Measurements from ENCODE around the gene GABRB3.

The GABRB3 gene

GRCh38 chr15:26634319-26634718 lies 138.5 kb downstream of the GABRB3 start:
- Histone ChIP-seq H3K4me2 (ENCODE audit: low read length) (no peak overlapping the region), H3K79me2 (no peaks in the 10 kb centered on the region), H3K36me3 (ENCODE audit: control insufficient read depth, insufficient read depth, low read length) (no peaks in the 10 kb centered on the region), H3K9me3 (ENCODE audit: control insufficient read depth, low read length) (no peaks in the 10 kb centered on the region), H3K27ac (no peak overlapping the region), H3K9ac (no peak overlapping the region), H3K27me3 (ENCODE audit: control insufficient read depth, insufficient read depth, low read length) (no peaks in the 10 kb centered on the region), H3K4me1 (no peaks in the 10 kb centered on the region), H3K4me3 (ENCODE audit: low read depth, low read length) (no peak overlapping the region), H2AFZ (no peak overlapping the region)
- TF ChIP-seq CTCF (IDR thresholded peaks at IDR 0.05) = no peak

GRCh38 chr15:26632500-26632899 lies 140.4 kb downstream of the GABRB3 start:
- H3K9me3 ChIP-seq (ENCODE audit: control insufficient read depth, low read length) = no peaks in the 10 kb centered on the region

GRCh38 chr15:26631894-26632293 lies 141.0 kb downstream of the GABRB3 start:
- Histone ChIP-seq H3K4me2 (ENCODE audit: low read length) (no peak overlapping the region), H3K27me3 (ENCODE audit: control insufficient read depth, insufficient read depth, low read length) (no peaks in the 10 kb centered on the region), H3K9ac (no peak overlapping the region), H3K9me3 (ENCODE audit: control insufficient read depth, low read length) (no peaks in the 10 kb centered on the region), H3K36me3 (ENCODE audit: control insufficient read depth, insufficient read depth, low read length) (no peaks in the 10 kb centered on the region), H3K27ac (no peak overlapping the region), H3K79me2 (no peaks in the 10 kb centered on the region), H3K4me1 (no peaks in the 10 kb centered on the region), H3K4me3 (ENCODE audit: low read depth, low read length) (no peak overlapping the region), H2AFZ (no peak overlapping the region)
- no peak for TF ChIP-seq CTCF (IDR thresholded peaks at IDR 0.05)

More at GRCh38 chr15:26632500-26632899, 140.4 kb downstream of the GABRB3 start:
- no peaks in the 10 kb centered on the region for H3K27me3 ChIP-seq (ENCODE audit: control insufficient read depth, insufficient read depth, low read length)
- no peaks in the 10 kb centered on the region for H3K36me3 ChIP-seq (ENCODE audit: control insufficient read depth, insufficient read depth, low read length)
- no peak overlapping the region for H3K9ac ChIP-seq
- H3K4me2 ChIP-seq (ENCODE audit: low read length) = no peak overlapping the region
- TF ChIP-seq CTCF (IDR thresholded peaks at IDR 0.05) = no peak
- no peak overlapping the region for H3K27ac ChIP-seq
- H3K4me1 ChIP-seq = no peaks in the 10 kb centered on the region
- no peak overlapping the region for H2AFZ ChIP-seq
- H3K4me3 ChIP-seq (ENCODE audit: low read depth, low read length) = no peak overlapping the region
- no peaks in the 10 kb centered on the region for H3K79me2 ChIP-seq

GRCh38 chr15:26630857-26631256 lies 142.0 kb downstream of the GABRB3 start:
- Histone ChIP-seq H3K36me3 (ENCODE audit: control insufficient read depth, insufficient read depth, low read length) (no peaks in the 10 kb centered on the region), H3K27me3 (ENCODE audit: control insufficient read depth, insufficient read depth, low read length) (no peaks in the 10 kb centered on the region)

More at GRCh38 chr15:26630857-26631256, 142.0 kb downstream of the GABRB3 start:
- no peak overlapping the region for H2AFZ ChIP-seq
- no peaks in the 10 kb centered on the region for H3K79me2 ChIP-seq
- no peaks in the 10 kb centered on the region for H3K9me3 ChIP-seq (ENCODE audit: control insufficient read depth, low read length)
- no peak overlapping the region for H3K27ac ChIP-seq
- H3K4me2 ChIP-seq (ENCODE audit: low read length) = no peak overlapping the region
- no peaks in the 10 kb centered on the region for H3K4me1 ChIP-seq
- TF ChIP-seq CTCF (IDR thresholded peaks at IDR 0.05) = no peak
- H3K4me3 ChIP-seq (ENCODE audit: low read depth, low read length) = no peak overlapping the region
- no peak overlapping the region for H3K9ac ChIP-seq
